Kidney (tissue), 14 donors: Measurements from ENCODE around the gene MAPKAP1. TPM values are rescaled to one million over a fixed set of nuclear protein-coding genes. Genes with fewer than 3 reads are reported as not detected.

Experiments
- DNase-seq, 5 donors: peaks; one replicate each; pipeline ENCODE4 v3.0.0-alpha.2; 2013 to 2020
- FAIRE-seq: peaks from 2 replicates; lab custom pipeline; 2012; peaks lifted over from hg19 to GRCh38; lab: Jason Lieb, UNC
- H3K27ac ChIP-seq, 2 donors: one replicate each; pipeline ENCODE4 v1.7.0; 2013; ENCODE audit warnings: low read depth in 2 of 2, low read length in 2 of 2, inconsistent platforms in 1 of 2
- H3K27me3 ChIP-seq: one replicate; pipeline ENCODE4 v1.7.1; 2013; ENCODE audit warnings: low read length, inconsistent platforms; ENCODE audit not compliant: control insufficient read depth, insufficient read depth
- H3K36me3 ChIP-seq, 3 donors: one replicate each; pipeline versions ENCODE4 v1.7.0 to v1.7.1; 2013; ENCODE audit warnings: low read length in 3 of 3, control low read depth in 1 of 3, inconsistent platforms in 1 of 3; ENCODE audit not compliant: insufficient read depth in 3 of 3, control insufficient read depth in 2 of 3
- H3K4me1 ChIP-seq, 3 donors: one replicate each; pipeline versions ENCODE4 v1.7.0 to v1.7.1; 2013; ENCODE audit warnings: low read length in 3 of 3, inconsistent platforms in 1 of 3, low read depth in 1 of 3; ENCODE audit not compliant: control insufficient read depth in 2 of 3, insufficient read depth in 2 of 3
- H3K4me3 ChIP-seq, 3 donors: one replicate each; pipeline versions ENCODE4 v1.7.0 to v1.8.1; 2013; ENCODE audit warnings: low read length in 3 of 3, control low read depth in 1 of 3, inconsistent platforms in 1 of 3
- H3K9ac ChIP-seq, 3 donors: one replicate each; pipeline versions ENCODE4 v1.7.0 to v1.7.1; 2013; ENCODE audit warnings: low read length in 3 of 3, control low read depth in 1 of 3, inconsistent platforms in 1 of 3
- H3K9me3 ChIP-seq, 3 donors: one replicate each; pipeline versions ENCODE4 v1.7.0 to v1.7.1; 2013; ENCODE audit warnings: low read length in 3 of 3, control low read depth in 1 of 3, inconsistent platforms in 1 of 3; ENCODE audit not compliant: control insufficient read depth in 2 of 3, insufficient read depth in 1 of 3
- CTCF ChIP-seq: IDR thresholded peaks from 3 replicates; pipeline ENCODE4 v1.5.1; 2012; ENCODE audit warnings: mild to moderate bottlenecking, moderate library complexity, borderline replicate concordance; ENCODE audit not compliant: insufficient read depth; ENCODE audit errors: extremely low read depth
- intact Hi-C: fragments of 100-400 bp; cut with DNase I; formaldehyde crosslinking; loops from one replicate; pipeline ENCODE4 v1.11.1; 2022
- polyA plus RNA-seq: library from polyadenylated mRNA; stranded (reverse); fragments of 350-450 nt; fragmentation: Illumina TruSeq; extraction: RNeasy Lipid Tissue Mini Kit (QIAGEN cat#74804); gene quantifications from one replicate; pipeline ENCODE4 v1.2.3, GENCODE V29; 2014; ENCODE audit warnings: low read depth, low replicate concordance; ENCODE audit not compliant: insufficient read depth
- total RNA-seq: library from RNA; stranded (reverse); fragmentation: NEBNext Ultra II Directional; extraction: Animal tissue kit (Norgen Biotek cat#: 25700); gene quantifications from one replicate; pipeline ENCODE4 v1.2.1, GENCODE V29; 2021
- donor health status: control.
- donor health status: control.
- donor health status: control.
- donor health status: control.
- donor health status: control.
- donor health status: DM: yes; HTN: yes; CAD: no.
- donor health status: Normal renal cell carcinoma (clear cell type).

The MAPKAP1 gene
- total and polyA plus RNA-seq, 2 donors from 2014 or later: 70.5 to 99.4 TPM

GRCh38 chr9:125685167-125685566, 21.8 kb downstream of the MAPKAP1 start:
- Histone ChIP-seq H3K36me3 (peaks cover 0 to 3% (median 0%) of the 10 kb centered on the region in 3 donors), H3K4me1 (no peaks in the 10 kb centered on the region), H3K4me3 (no peak overlapping the region), H3K9me3 (no peaks in the 10 kb centered on the region), H3K27ac (no peak overlapping the region), H3K9ac (no peak overlapping the region), H3K27me3 (no peaks in the 10 kb centered on the region)
- intact Hi-C loops: no loop called here
- no peak for DNase-seq
- no peak for FAIRE-seq
- TF ChIP-seq CTCF: no peak

- FAIRE-seq (no peak), DNase-seq (no peak)
- peaks cover 0 to 2% (median 0%) of the 10 kb centered on the region in 3 donors for H3K36me3 ChIP-seq
- no peak overlapping the region for H3K27ac ChIP-seq
- no peaks in the 10 kb centered on the region for H3K27me3 ChIP-seq
- TF ChIP-seq CTCF: no peak
- peaks cover 0 to 2% (median 0%) of the 10 kb centered on the region in 3 donors for H3K4me1 ChIP-seq
- no peak overlapping the region for H3K4me3 ChIP-seq
- intact Hi-C loops: no loop called here
- H3K9me3 ChIP-seq: no peaks in the 10 kb centered on the region
- no peak overlapping the region for H3K9ac ChIP-seq
Observed at GRCh38 chr9:125683486-125683885, 23.5 kb downstream of the MAPKAP1 start.

DNA sequence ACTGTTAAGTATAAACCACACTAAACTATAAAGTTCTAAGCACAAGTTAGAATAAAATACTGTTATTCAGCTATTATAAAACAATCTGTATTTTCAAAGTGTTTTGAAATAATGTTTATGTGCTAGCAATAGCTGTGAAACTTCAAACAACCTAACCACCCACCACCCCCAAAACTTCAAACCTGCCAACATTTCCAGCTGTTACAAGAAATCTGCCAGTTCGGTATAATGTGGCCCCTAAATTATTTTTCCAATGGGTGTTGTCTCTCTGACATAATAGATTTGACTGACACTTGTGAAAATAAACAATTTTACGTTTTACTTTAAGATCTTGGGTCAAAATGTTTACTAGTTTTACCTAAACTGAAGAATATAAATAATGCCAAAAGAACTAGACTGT, 24.7 kb downstream of the MAPKAP1 start:
- FAIRE-seq: no peak
- DNase-seq: no peak
- no peak for TF ChIP-seq CTCF

DNA sequence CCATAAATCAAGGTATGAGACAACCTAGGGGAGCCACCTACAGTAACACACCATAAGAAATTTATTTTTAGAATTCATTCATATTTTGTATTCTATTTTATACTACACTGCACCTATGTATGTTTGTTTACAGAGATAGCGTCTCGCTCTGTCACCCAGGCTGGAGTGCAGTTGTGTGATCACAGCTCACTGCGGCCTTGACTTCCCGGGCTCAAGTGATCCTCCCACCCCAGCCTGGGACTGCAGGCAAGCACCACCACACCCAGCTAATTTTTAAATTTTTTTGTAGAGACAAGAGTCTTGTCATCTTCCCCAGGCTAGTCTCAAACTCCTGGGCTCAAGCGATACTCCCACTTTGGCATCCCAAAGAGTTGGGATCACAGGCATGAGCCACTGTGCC, 25.4 kb downstream of the MAPKAP1 start:
- intact Hi-C loops: no loop called here
- Histone ChIP-seq H3K27ac (no peak overlapping the region), H3K36me3 (peaks cover 0 to 2% (median 0%) of the 10 kb centered on the region in 3 donors), H3K9ac (no peak overlapping the region), H3K9me3 (no peaks in the 10 kb centered on the region), H3K4me1 (peaks cover 0 to 2% (median 0%) of the 10 kb centered on the region in 3 donors), H3K27me3 (no peaks in the 10 kb centered on the region), H3K4me3 (no peak overlapping the region)
- no peak for TF ChIP-seq CTCF
- no peak for FAIRE-seq
- DNase-seq: no peak

More for the DNA sequence above, 24.7 kb downstream of the MAPKAP1 start:
- H3K4me1 ChIP-seq: peaks cover 0 to 2% (median 0%) of the 10 kb centered on the region in 3 donors
- no peak overlapping the region for H3K4me3 ChIP-seq
- no peaks in the 10 kb centered on the region for H3K9me3 ChIP-seq
- H3K27ac ChIP-seq: no peak overlapping the region
- H3K36me3 ChIP-seq: peaks cover 0 to 2% (median 0%) of the 10 kb centered on the region in 3 donors
- H3K27me3 ChIP-seq: no peaks in the 10 kb centered on the region
- H3K9ac ChIP-seq: no peak overlapping the region
- intact Hi-C loops: no loop called here
